Kidney glomerular epithelial cell (primary cell): ENCODE results near the gene RAD51B.
"Not testable (repeated sequence)": the region's sequence is repeated elsewhere in the genome, so short reads cannot be mapped to it uniquely, and the experiment has no call there.

Source experiments
- DNase-seq: peaks from one replicate; lab custom pipeline; 2025; lab: John Stamatoyannopoulos, UW

RAD51B gene

DNA sequence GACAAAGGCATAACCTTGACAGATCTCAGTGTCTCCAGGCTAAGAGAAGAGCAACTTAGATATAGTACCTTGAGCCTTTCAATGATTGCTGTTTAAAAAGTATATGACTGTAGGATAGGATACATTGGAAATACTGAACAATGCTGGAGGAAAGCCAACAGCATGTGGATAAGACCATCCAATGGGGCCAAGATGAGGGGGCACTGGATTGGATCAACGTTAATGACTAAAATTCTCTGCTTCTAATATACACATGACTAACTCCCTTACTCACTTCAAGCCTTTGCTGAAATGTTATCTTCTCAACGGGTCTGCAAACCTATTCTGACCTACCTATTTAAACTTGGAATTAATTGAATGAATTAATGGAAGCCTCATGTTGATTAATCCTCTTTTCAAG, 354.9 kb downstream of the RAD51B start:
- peak; percentile 63 for DNase-seq

DNA sequence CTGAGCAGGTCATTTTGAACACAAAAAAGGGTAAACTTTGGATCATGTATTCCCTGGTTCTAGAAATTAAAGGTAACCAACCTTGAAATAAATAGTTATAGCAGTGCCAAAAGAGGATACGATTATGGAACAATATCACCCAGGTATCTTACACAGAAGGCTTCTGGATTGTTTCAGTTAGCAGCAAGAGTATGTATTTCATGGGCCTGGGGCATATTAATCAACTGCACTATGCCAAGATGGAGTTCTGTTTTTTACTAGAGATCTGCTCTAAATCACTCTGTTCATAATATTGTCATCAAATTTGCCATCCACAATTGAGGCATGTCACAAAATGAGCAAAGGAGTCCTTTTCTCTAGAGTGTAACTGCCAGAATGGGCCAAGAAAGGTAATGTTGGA, 357.1 kb downstream of the RAD51B start:
- DNase-seq: no peak

DNA sequence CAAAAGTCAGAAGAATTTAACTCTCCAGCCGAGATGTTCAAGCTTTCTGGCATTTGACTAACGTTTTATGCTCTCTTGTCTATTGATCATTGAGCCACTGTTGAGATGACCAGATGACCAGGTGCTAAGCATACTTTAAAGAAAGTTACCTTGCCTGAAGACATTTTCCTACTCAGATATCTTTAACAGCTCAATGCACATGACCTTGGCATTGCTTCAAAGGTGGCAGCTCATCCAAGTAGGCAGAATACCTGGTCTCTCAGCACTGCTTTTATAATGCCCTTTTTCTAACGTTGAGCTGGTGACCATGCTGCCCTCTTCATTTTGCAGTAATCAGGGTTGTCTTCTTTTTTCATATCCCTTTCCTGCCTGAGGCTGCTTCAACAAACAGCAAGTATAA, 358.1 kb downstream of the RAD51B start:
- no peak for DNase-seq

DNA sequence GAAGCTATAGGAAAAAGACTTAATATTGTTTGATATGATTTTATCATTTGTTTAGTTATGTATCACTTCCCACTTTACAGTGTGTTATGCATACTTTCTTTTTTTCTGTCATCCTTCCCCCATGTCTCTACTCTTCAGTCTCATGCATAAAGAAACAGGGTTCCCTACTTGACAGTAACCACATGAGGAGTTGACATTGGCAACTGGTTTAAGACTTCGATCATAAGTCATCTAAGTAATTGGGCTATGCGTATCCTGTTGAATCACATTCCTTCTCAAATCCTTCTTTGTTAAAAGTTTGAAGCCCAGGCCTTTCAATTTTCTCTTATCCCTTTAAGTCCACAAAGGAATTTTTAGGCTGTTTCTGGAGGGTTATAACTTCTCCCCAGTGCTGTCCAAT, 358.7 kb downstream of the RAD51B start:
- no peak for DNase-seq

DNA sequence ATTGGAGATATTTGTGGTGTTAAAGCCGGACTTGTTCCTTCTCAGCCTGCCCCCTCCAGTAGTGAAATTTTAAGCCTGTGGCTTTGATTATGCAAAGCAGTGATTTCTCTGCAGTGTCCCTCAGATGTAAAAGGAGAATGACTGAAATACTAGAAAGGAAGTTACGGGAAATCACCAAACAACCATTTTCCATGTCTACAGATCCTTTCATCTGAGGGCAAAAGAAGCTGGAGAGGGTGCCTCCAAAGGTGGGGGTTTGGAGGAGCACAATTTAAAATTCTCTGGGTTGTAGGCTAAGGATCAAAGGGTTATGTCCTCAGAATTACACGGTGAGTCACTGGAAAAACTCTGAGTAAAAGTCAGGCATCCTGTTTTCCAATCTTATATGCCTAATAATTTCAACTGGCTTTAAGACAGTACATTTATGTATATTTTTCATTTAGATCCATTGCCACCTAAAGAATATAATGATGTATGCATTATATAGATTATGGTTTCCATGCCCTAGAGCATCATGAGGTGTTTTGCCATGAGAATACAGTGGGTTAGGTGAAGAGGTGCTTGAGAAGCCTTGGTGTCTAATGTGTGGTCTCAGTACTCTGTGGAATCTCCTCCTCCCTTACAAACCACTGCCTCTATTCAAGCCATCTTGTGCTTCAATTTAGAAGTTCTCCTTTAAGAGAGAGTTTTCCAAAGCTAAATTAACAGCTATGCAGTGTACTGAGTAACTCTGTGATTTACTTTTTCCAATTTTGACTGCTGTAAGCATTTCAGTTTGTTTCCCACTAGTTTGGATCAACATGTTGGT, 362.1 kb downstream of the RAD51B start:
- no peak for DNase-seq

DNA sequence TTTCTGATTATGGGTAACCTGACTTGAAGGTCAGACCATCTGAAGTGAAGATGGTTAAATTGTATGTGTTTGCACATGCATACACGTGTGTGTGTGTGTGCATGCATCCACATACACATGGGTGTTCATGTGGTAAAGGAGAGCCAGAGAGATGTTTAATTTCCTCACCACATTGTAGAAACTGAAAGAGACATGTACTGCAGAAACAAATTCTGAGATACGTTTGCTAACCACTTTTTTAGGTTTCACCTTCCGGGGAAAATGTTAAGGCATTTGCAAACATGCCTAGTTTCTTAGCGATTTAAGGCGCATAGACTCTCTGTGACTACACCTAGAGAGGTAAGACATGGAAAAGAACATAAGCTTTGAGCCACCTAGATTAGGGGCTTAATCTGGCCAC, 362.9 kb downstream of the RAD51B start:
- no peak for DNase-seq

DNA sequence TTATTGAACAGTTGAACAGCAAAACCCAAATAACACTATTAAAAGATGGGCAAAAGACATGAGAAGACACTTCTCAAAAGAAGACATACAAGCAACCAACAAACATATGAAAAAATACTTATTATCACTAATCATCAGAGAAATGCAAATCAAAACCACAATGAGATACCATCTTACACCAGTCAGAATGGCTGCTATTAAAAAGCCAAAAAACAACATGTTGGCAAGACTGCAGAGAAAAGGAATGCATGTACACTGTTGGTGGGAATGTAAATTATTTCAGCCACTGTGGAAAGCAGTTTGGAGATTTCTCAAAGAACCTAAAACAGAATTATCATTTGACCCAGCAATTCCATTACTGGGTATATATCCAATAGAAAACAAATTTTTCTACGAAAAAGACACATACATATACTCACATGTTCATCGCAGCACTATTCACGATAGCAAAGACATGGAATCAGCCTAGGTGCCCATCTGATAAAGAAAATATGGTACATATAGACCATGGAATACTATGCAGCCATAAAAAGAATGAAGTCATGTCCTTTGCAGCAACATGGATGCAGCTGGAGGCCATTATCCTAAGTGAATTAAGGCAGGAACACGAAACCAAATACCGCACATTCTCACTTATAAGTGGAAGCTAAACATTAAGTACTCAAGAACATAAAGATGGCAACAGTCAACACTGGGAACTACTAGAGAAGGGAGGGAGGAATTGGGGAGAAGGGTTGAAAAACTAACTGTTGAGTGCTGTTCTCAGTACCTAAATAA, 367.1 kb downstream of the RAD51B start:
- not testable (repeated sequence) for DNase-seq

DNA sequence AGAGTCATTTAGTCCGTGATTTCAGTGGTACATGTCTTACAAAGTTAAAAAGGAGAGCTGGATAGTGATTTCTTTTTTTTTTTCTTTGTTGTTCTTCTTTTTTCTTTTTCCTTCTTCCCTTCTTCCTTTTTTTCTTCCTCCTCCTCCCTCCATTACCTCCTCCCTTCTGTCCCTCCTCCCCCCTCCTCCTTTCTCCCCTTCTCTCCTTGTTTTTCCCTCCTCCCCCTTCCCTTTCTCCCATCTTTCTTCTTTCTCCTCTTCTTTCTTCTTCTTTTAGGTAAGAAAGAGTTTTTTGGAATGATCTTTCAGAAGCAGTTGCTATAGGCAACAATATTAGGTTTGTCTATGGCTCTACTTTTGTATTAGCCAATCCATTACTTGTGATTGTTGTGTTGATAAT, 368.6 kb downstream of the RAD51B start:
- DNase-seq: no peak

DNA sequence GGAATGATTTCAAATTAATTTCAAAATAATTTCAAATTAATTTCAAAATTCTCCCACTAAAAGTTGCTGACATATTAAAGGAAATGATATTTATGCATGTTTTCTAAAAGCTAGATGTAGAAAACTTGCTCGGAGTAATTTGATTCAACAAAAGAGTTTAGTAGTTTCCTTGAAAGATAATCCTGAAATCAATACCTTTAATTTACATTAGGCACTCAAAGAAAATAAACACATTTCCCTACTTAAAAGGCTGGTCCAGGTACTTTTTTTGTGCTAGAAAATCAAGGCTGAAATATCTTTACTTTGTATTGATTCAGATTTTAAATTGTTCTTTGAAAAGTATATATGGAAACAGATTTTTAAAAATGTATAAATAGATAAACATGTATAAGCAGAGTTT, 370.5 kb downstream of the RAD51B start:
- DNase-seq: no peak

DNA sequence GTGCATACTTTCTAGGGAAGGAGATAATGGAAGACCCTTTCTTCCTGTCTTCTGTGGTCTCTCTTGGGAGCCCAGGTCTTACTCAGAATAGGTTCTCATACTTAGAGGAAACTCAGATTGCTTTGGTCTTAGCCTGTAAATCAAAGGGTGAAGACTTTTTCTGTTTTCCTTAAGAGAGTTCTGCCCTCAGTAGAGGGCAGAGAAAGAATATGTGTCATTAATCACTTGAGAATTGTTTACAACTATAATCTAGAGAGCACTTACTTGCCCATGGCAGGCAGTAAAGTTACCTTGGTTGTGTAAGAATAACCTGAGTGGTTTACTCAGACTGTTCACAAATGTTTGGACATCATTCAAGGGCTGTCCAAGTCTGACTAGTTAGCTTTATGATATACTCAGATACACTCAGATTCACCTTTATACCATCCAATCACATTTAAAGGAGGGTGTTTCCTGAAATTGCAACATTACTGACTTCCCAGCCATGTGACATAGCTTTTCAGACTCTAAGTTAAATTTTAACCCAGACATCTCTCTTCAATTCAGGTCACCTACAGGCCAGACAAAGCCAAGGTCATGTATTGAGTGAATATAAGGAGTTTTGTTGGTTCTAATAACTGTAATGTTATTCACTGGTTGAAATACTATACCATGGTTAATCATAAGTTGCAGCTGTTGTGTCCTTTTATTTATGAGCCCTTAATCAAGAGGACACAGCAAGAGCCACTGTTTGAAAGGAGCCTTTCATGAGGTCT, 372.2 kb downstream of the RAD51B start:
- peak; percentile 99 for DNase-seq

DNA sequence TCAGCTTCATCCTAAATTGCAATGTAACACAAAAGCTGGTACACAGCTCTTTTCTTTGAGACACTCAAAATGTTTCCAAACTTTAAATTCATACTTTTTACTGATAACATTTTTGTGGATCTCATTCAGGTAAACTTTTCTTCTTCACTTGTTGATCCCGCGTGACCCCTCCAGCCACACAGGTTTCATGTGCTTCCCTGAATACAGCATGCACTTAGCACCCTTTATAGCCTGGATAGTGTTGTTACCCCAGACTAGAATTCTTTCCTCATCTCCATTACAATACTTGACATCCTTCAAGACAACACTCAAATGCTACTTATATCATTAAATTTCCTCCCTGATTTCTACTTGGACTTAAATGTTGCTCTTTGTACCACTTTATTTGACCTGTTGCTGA, 373.4 kb downstream of the RAD51B start:
- DNase-seq: no peak

DNA sequence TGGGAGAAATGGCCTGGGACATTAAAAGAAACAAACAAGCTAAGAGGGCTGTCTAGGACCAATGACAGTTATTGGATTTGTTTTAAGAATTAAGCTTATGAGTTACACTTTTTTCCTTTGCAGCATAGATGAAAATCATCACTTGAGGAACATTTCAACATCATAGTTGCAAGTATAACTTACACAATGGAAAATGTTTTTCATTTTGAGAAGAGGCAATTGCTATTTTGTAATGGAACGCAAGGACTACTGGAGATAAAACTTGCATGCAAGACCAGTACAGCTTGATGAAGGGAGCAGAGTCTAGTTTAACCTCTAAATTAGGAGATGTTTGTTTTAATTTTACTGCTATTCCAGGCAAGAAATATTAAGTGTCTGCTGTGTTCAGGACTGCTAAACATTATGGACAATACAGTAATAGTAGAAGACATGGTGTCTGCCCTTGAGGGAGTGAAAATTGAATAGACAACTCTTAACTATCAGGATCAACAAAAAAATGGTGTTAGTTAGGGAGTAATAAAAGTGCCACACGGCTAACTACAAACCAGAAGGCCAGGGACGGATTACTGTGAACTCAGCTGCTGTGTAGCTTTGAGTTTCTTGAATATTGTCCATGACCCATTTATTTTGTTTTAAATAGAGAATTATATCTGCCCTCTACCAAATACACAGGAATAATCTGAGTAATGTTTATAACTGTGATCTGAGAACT, 374.5 kb downstream of the RAD51B start:
- no peak for DNase-seq

DNA sequence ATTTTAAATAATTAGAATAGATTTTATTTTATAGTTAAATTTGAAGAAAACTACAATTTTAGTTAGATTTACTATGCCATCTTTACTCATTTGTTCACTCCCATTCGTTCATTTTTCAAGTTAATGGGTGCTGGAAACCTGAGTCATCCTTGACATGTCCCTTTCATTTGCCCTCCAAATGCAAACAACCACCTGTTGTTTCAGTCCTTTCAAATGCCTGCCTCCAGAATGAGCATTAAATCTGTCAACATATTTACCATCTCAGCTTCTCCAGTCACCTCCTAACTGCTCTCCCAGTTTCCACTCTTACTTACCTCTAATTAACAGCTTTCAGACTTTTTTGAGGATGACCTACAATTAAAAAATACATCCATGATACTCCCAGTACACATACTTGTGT, 375.5 kb downstream of the RAD51B start:
- no peak for DNase-seq

DNA sequence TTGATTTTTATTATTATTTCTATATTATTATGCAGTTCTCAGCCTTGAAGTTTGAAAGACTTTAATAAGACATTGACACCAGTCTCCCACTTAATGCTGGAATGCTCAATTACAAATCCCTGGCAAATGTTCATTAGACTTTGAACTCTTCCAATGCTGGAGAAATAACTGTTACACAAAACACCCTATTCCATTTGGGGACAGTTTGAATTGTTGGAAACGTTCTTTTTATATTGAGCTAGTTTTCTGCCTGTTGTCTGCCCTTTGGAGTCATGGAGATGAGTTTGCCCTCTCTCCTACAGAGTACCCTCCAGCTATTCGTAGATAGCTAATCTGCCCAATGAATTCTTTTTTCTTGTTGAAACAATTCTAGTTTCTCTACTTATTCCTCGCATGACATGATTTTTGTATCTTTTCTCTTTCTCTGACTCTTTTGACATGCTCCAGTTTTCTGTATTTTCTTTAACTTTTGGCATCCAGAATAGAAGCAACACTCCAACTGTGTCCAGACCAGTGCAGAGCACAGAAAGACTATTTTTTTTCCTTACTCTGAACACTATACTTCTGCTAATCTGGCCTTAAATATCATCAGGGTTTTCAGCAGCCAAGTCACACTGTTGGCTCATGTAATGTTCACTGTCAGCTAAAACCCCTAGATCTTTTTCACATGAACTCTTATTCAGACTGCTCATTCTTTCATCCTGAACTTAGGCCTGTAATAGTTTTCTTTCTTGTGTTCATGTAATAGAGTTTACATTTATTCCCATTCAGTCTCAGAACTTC, 379.3 kb downstream of the RAD51B start:
- peak; percentile 32 for DNase-seq

DNA sequence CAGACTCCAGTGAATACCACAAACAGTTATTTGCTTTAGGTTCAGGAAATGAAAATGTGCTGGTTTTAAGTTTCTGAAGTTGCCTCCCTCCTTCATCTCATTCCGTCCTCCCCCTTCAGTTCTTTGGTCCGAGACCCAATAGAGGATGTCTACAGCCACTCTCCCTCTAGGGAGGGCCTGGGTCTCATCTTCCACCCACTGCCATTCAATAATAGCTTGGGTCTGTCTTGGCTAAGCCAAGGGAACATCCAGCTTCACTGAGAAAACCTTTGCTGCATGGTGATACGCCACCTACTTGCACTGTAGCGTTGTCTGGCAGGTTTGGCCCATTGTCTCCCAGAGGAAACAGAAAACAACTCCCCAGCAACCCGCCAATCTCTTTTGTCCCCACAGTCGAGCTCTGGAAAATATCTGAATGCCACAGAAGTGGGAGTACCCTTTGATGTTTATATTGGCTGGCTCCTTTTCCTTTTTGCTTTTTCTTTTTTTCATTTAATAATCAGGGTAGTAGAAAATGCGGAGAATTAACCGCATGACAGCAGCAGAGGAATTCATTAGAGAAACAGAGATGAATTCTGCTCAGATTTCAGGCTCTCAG, 380.1 kb downstream of the RAD51B start:
- DNase-seq: peak; percentile 99

DNA sequence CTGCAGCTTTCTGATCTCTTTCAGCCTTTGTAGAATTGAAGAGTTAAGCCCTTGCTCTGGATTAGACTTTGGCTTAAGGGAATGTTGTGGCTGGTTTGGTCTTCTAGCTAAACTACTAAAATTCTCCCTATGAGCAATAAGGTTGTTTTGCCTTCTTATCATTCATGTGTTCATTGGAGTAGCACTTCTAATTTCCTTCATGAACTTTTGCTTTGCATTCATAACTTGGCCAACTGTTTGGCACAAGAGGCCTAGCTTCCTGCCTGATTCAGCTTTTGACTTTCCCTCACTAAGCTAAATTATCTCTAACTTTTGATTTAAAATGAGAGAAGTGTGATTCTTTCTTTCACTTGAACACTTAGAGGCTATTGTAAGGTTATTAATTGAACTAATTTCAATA, 384.3 kb downstream of the RAD51B start:
- no peak for DNase-seq

DNA sequence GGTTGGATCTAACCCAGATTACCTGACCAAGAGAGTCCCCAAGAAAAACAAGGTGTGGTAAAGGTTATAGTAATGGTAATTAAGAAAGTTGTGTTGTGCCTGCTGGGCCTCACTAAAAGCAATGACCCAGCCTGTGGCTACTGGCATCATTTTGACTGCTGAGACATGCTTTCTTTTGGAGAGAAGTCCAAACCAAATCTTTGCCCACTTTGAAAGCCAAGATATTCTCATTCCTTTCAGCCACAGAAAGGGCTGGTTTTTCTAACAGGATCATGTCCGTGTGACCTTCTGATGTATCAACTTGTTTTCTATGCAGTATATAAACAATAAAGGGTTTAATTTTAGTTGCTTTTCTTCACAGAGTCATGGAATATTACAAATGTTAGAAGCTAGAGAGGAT, 388.6 kb downstream of the RAD51B start:
- no peak for DNase-seq

DNA sequence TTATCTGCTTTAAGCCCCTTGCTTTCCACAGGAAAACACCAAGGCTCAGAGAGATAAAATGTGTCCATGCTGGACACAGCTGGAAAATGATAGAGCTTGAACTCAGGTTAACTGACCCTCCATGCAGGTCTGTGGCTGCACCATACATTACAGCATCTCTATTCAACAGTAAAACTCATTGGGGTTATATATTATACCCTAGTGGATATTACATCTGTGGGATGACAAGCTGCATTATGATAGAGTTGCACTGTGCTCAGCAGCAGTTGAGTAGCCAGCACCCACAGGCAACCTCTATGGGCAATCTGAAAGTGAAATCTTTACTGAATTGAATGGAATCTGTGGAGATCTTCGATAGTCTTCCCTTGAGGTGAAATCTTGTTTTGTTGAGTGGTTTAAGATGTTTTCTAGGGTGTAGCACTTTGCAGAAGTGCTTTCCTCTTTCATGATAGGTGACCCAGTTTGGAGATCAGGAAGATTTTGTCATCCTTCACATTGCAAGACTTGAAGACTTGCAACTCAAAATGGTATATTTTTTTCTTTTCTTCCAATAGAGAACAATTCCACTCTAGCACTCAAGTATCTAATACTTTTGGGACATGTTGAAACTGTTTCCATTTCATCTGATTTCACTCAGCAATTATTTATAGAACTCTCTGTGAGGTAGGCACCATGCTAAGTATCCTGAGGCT, 389.2 kb downstream of the RAD51B start:
- no peak for DNase-seq

DNA sequence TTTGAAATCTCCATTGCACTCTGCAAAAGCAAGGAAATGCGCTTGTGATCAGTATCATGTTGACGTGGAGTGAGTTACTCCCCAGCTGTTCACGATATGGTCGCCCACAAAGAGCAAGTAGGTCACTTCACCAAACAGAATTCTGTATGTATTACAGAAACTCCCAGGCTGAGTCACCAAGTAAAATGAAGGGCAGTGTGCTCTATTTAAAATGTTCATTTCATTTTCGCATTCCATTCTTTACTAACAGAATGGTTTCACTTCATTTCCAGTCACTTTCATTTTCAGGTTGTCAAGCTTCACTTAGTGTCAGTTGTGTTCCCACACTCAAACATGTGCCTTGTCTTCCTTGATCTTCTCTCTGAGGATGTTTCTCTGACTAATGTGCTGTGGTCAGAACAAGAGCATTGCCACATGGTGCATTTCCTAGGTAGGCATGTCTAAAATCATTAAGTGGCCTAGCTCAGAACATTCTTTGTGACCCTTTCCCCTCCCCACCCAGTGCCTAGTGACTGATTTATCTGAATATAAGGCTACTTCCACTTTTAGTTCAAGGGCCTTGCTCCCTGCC, 391.2 kb downstream of the RAD51B start:
- peak; percentile 97 for DNase-seq

DNA sequence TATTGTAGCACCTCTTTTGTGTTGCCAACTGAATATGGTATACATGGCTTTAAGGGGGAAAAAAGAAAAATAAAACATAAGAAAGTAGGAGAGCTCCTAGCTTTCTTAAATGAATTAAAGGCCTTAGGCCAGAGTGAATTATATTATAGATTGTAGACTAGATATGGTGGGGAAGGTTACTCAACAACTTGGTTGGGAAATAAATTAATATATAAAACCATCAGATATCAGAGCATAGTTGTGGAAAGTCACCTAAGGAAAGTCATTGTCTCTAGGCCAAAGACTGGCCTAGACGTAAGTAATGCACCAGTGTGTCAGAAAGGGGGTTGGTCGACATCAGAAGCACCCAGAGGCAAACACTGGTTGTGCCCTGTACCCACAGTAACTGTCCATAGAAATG, 391.8 kb downstream of the RAD51B start:
- DNase-seq: no peak
